Stimulated activated CD4-positive, alpha-beta T cell treated with anti-CD3 and anti-CD28 coated beads, Interleukin-1b, Interleukin-23, amount 100 ng/mL, for 48 hours (primary cell): ENCODE measurements around the gene PER2.
A peak's percentile ranks its signal among the peaks of the same experiment; 100 is the strongest.
"Not testable (repeated sequence)": the region's sequence is repeated elsewhere in the genome, so short reads cannot be mapped to it uniquely, and the experiment has no call there.

Experiments
- DNase-seq: peaks from one replicate; pipeline ENCODE4 v3.0.0-alpha.2; 2020

Gene PER2

GRCh38 chr2:238287737-238288649, at the start of gene PER2:
TSS of gene PER2 (minus strand) at chr2:238288610. CDS start at chr2:238277936, 10,674 bp downstream.
- DNase-seq, result peak; percentile 50

GRCh38 chr2:238337846-238338245, 49.4 kb upstream of the PER2 start:
- no peak for DNase-seq

GRCh38 chr2:238336793-238337444, 48.5 kb upstream of the PER2 start:
- DNase-seq, result no peak

- no peak for DNase-seq
These were observed 47.7 kb upstream of the PER2 start for GRCh38 chr2:238336151-238336550.

GRCh38 chr2:238335591-238335990, 47.2 kb upstream of the PER2 start:
- DNase-seq, result not testable (repeated sequence)

- DNase-seq, result no peak
These were observed 46.5 kb upstream of the PER2 start for GRCh38 chr2:238334885-238335284.

GRCh38 chr2:238331916-238332315, 43.5 kb upstream of the PER2 start:
- no peak for DNase-seq

GRCh38 chr2:238330391-238330790, 42.0 kb upstream of the PER2 start:
- no peak for DNase-seq

GRCh38 chr2:238327751-238328150, 39.3 kb upstream of the PER2 start:
- no peak for DNase-seq

GRCh38 chr2:238326801-238327365, 38.5 kb upstream of the PER2 start:
- no peak for DNase-seq

GRCh38 chr2:238325694-238326093, 37.3 kb upstream of the PER2 start:
- DNase-seq, result no peak

- DNase-seq, result not testable (repeated sequence)
These were observed 35.8 kb upstream of the PER2 start for GRCh38 chr2:238324248-238324647.

- no peak for DNase-seq
These were observed 33.6 kb upstream of the PER2 start for GRCh38 chr2:238322001-238322411.

- DNase-seq, result no peak
These were observed 33.1 kb upstream of the PER2 start for GRCh38 chr2:238321467-238321866.

GRCh38 chr2:238320648-238321281, 32.4 kb upstream of the PER2 start:
- no peak for DNase-seq

GRCh38 chr2:238320246-238320647, 31.8 kb upstream of the PER2 start, which contains the start of gene TRAF3IP1:
TSS of gene TRAF3IP1 (plus strand) at chr2:238320518. CDS start at chr2:238320663, 145 bp downstream.
- DNase-seq, result peak; percentile 80

GRCh38 chr2:238315031-238315595, 26.7 kb upstream of the PER2 start:
- no peak for DNase-seq

- no peak for DNase-seq
These were observed 26.2 kb upstream of the PER2 start for GRCh38 chr2:238314576-238314975.

- no peak for DNase-seq
These were observed 25.6 kb upstream of the PER2 start for GRCh38 chr2:238313991-238314350.

- DNase-seq, result no peak
These were observed 25.0 kb upstream of the PER2 start for GRCh38 chr2:238313289-238313990.

GRCh38 chr2:238310721-238311120, 22.3 kb upstream of the PER2 start:
- not testable (repeated sequence) for DNase-seq

- DNase-seq, result no peak
These were observed 19.8 kb upstream of the PER2 start for GRCh38 chr2:238308177-238308576.
